NB4 (cell line): ENCODE results near the gene HECW1.

Experiments
- MYC ChIP-seq: IDR thresholded peaks from 2 replicates; pipeline ENCODE4 v1.6.1; 2011; ENCODE audit warnings: low read depth, low read length
- POLR2A ChIP-seq: IDR thresholded peaks from 2 replicates; pipeline ENCODE4 v1.6.1; 2011; ENCODE audit warnings: mild to moderate bottlenecking; ENCODE audit not compliant: insufficient read length; ENCODE audit errors: extremely low read depth
- TF ChIP-seq, protein P1 (sequence below): IDR thresholded peaks from one replicate; pipeline ENCODE4 v1.5.1; 2012; ENCODE audit warnings: low read depth, low read length

DNA sequence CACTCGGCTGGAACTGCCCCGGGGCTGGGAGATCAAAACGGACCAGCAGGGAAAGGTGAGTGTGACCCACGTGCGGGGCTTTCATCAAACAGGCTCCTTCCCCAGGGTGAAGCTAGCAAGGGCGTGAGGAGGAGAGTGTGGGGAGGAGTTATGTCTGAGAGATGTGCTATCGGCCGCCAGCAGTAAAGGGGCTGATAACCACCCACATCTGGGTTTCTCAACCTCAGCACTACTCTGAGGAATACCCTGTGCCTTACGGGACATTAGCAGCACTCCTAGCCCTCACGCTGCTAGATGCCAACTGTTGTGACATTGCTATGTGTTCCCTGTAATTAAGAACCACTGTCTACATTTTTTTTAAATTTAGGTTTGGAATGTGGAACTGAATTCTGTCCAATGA is 356.6 kb downstream of the HECW1 start:
- TF ChIP-seq, protein P1, sequence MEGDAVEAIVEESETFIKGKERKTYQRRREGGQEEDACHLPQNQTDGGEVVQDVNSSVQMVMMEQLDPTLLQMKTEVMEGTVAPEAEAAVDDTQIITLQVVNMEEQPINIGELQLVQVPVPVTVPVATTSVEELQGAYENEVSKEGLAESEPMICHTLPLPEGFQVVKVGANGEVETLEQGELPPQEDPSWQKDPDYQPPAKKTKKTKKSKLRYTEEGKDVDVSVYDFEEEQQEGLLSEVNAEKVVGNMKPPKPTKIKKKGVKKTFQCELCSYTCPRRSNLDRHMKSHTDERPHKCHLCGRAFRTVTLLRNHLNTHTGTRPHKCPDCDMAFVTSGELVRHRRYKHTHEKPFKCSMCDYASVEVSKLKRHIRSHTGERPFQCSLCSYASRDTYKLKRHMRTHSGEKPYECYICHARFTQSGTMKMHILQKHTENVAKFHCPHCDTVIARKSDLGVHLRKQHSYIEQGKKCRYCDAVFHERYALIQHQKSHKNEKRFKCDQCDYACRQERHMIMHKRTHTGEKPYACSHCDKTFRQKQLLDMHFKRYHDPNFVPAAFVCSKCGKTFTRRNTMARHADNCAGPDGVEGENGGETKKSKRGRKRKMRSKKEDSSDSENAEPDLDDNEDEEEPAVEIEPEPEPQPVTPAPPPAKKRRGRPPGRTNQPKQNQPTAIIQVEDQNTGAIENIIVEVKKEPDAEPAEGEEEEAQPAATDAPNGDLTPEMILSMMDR, result no peak
- TF ChIP-seq POLR2A, result no peak
- no peak for TF ChIP-seq MYC
